DND-41 (cell line): ENCODE data around the gene SYNDIG1.
A peak's percentile ranks its signal among the peaks of the same experiment; 100 is the strongest.

Source experiments
- ATAC-seq: fragments of 200-7000 bp; cut with Tn5 transposase; 3 replicates; pipeline ENCODE4 v1.9.1; 2021; ENCODE audit warnings: low read depth; ENCODE audit not compliant: insufficient read depth
- DNase-seq: peaks from one replicate; pipeline ENCODE4 v3.0.0-alpha.2; 2020
- H2AFZ ChIP-seq: 2 replicates; pipeline ENCODE4 v1.6.0; 2012; ENCODE audit warnings: low read depth, low read length
- H3K27ac ChIP-seq: 2 replicates; pipeline ENCODE4 v1.5.1; 2012; ENCODE audit warnings: low read length, inconsistent platforms
- H3K27me3 ChIP-seq: fragments of 200-600 bp; sonication (generic); 2 replicates; pipeline ENCODE4 v1.6.0; 2012; ENCODE audit warnings: low read length, mild to moderate bottlenecking, inconsistent platforms; ENCODE audit not compliant: insufficient read depth, poor library complexity
- H3K36me3 ChIP-seq: 2 replicates; pipeline ENCODE4 v1.5.1; 2012; ENCODE audit warnings: low read length, inconsistent platforms; ENCODE audit not compliant: insufficient read depth
- H3K4me1 ChIP-seq: 2 replicates; pipeline ENCODE4 v1.5.1; 2012; ENCODE audit warnings: mild to moderate bottlenecking, low read length; ENCODE audit not compliant: insufficient read depth
- H3K4me2 ChIP-seq: 2 replicates; pipeline ENCODE4 v1.6.0; 2012; ENCODE audit warnings: mild to moderate bottlenecking, moderate library complexity, low read length, inconsistent platforms; ENCODE audit not compliant: insufficient read depth
- H3K4me3 ChIP-seq, 2 experiments: fragments of 200-600 bp in 1 of 2; shearing (Covaris generic) in 1 of 2; 2 replicates each; pipeline ENCODE4 v1.5.1; 2012 to 2016; ENCODE audit warnings: inconsistent platforms in 2 of 2, low read length in 2 of 2, mild to moderate bottlenecking in 2 of 2, low read depth in 1 of 2, moderate library complexity in 1 of 2
- H3K79me2 ChIP-seq: 2 replicates; pipeline ENCODE4 v1.6.0; 2012; ENCODE audit warnings: low read length, inconsistent platforms; ENCODE audit not compliant: insufficient read depth
- H3K9ac ChIP-seq: 2 replicates; pipeline ENCODE4 v1.6.0; 2012; ENCODE audit warnings: low read depth, mild to moderate bottlenecking, inconsistent platforms, low read length, moderate library complexity
- H3K9me3 ChIP-seq: 2 replicates; pipeline ENCODE4 v1.5.1; 2012; ENCODE audit warnings: low read length, moderate library complexity, mild to moderate bottlenecking, inconsistent platforms; ENCODE audit not compliant: insufficient read depth, severe bottlenecking
- H4K20me1 ChIP-seq: 2 replicates; pipeline ENCODE4 v1.6.0; 2012; ENCODE audit warnings: low read length; ENCODE audit not compliant: insufficient read depth
- CTCF ChIP-seq: IDR thresholded peaks from 2 replicates; pipeline ENCODE4 v1.5.1; 2012; ENCODE audit warnings: borderline replicate concordance, low read length, moderate library complexity, mild to moderate bottlenecking; ENCODE audit not compliant: poor library complexity, severe bottlenecking; ENCODE audit errors: extremely low read depth
- EZH2 ChIP-seq: IDR thresholded peaks from 3 replicates; pipeline ENCODE4 v1.6.1; 2012; ENCODE audit warnings: borderline replicate concordance, low read depth, mild to moderate bottlenecking, moderate library complexity, low read length, inconsistent platforms; ENCODE audit not compliant: severe bottlenecking

Gene SYNDIG1

GRCh38 chr20:24611360-24612140 is 142.1 kb downstream of the SYNDIG1 start:
- Histone ChIP-seq H3K4me3 (no peak overlapping the region), H3K36me3 (no peaks in the 10 kb centered on the region), H4K20me1 (no peaks in the 10 kb centered on the region), H3K4me1 (peaks cover 8% of the 10 kb centered on the region; the same call in 1 of the 2 replicates), H3K27me3 (no peaks in the 10 kb centered on the region), H3K27ac (0 out of 2 replicates have a peak overlapping the region, but pooled peaks have one; percentile 21), H3K9ac (no peak overlapping the region), H3K79me2 (no peaks in the 10 kb centered on the region), H3K9me3 (no peaks in the 10 kb centered on the region), H3K4me2 (no peak overlapping the region), H2AFZ (no peak overlapping the region)
- TF ChIP-seq CTCF = no peak
- no peak for TF ChIP-seq EZH2
- DNase-seq (no peak), ATAC-seq (no peak)

GRCh38 chr20:24612799-24613775 is 143.7 kb downstream of the SYNDIG1 start:
- no peak overlapping the region for H3K9ac ChIP-seq
- peak; percentile 80 for ATAC-seq
- no peaks in the 10 kb centered on the region for H3K36me3 ChIP-seq
- H3K4me2 ChIP-seq = no peak overlapping the region
- H3K27me3 ChIP-seq = no peaks in the 10 kb centered on the region
- H3K4me1 ChIP-seq = peaks cover 8% of the 10 kb centered on the region; the same call in 1 of the 2 replicates
- no peak overlapping the region for H3K27ac ChIP-seq
- no peak overlapping the region for H2AFZ ChIP-seq
- no peaks in the 10 kb centered on the region for H4K20me1 ChIP-seq
- no peaks in the 10 kb centered on the region for H3K79me2 ChIP-seq
- TF ChIP-seq CTCF (no peak), EZH2 (no peak)
- no peaks in the 10 kb centered on the region for H3K9me3 ChIP-seq
- H3K4me3 ChIP-seq = no peak overlapping the region
- peak; percentile 43 for DNase-seq

GRCh38 chr20:24614341-24614740 is 144.9 kb downstream of the SYNDIG1 start:
- no peak overlapping the region for H3K4me2 ChIP-seq
- H4K20me1 ChIP-seq = no peaks in the 10 kb centered on the region
- ATAC-seq (no peak), DNase-seq (no peak)
- H3K79me2 ChIP-seq = no peaks in the 10 kb centered on the region
- no peaks in the 10 kb centered on the region for H3K9me3 ChIP-seq
- no peak overlapping the region for H2AFZ ChIP-seq
- TF ChIP-seq CTCF = no peak
- no peak for TF ChIP-seq EZH2
- no peak overlapping the region for H3K27ac ChIP-seq
- H3K9ac ChIP-seq = no peak overlapping the region
- peaks cover 8% of the 10 kb centered on the region; the same call in 1 of the 2 replicates for H3K4me1 ChIP-seq
- H3K27me3 ChIP-seq = no peaks in the 10 kb centered on the region
- H3K36me3 ChIP-seq = no peaks in the 10 kb centered on the region
- no peak overlapping the region for H3K4me3 ChIP-seq
